ENCODE data around the gene RUNX3. TPM values are rescaled to one million over a fixed set of nuclear protein-coding genes. Genes with fewer than 3 reads are reported as not detected.
"Not testable (repeated sequence)": the region's sequence is repeated elsewhere in the genome, so short reads cannot be mapped to it uniquely, and the experiment has no call there.

The RUNX3 gene
- total and polyA plus RNA-seq, 4 donors: 1.7 to 9.0 (median 4.5) TPM

DNA sequence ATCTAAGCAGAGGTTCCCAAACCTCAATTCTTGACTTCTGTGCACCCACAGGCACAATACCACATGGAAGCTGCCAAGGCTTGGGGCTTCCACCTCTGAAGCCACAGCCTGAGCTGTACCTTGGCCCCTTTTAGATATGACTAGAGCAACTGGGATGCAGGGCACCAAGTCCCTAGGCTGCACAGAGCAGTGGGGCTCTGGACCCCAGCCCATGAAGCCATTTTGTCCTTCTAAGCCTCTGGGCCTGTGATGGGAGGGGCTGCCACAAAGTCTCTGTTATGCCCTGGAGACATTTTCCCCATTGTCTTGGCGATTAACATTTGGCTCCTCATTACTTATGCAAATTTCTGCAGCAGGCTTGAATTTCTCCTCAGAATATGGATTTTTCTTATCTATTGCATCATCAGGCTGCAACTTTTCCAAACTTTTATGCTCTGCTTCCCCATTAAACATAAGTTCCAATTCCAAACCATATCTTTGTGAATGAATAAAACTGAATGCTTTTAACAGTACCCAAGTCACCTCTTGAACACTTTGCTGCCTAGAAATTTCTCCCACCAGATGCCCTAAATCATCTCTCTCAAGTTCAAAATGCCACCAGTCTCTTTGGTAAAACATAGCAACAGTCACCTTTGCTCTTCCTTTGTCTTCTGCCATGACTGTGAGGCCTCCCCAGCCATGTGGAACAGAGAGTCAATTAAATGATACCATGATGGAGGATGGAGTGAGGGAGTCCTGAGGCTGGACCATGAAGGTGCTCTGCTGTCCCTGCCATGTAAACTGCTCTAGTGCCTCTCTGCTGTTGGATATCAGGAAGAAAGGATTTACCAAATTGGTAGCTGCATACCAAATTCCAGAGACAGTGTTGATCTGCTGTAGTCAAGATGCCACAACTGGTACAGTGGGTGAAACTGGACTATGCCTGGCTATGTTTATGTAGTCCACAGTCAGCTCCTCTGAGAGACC lies 37.6 kb downstream of the RUNX3 start:
- TF ChIP-seq, protein P1, sequence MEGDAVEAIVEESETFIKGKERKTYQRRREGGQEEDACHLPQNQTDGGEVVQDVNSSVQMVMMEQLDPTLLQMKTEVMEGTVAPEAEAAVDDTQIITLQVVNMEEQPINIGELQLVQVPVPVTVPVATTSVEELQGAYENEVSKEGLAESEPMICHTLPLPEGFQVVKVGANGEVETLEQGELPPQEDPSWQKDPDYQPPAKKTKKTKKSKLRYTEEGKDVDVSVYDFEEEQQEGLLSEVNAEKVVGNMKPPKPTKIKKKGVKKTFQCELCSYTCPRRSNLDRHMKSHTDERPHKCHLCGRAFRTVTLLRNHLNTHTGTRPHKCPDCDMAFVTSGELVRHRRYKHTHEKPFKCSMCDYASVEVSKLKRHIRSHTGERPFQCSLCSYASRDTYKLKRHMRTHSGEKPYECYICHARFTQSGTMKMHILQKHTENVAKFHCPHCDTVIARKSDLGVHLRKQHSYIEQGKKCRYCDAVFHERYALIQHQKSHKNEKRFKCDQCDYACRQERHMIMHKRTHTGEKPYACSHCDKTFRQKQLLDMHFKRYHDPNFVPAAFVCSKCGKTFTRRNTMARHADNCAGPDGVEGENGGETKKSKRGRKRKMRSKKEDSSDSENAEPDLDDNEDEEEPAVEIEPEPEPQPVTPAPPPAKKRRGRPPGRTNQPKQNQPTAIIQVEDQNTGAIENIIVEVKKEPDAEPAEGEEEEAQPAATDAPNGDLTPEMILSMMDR (IDR thresholded peaks at IDR 0.05; ENCODE audit: control extremely low read depth, extremely low read depth): no peak
- no peak for ATAC-seq (ENCODE audit: insufficient read depth, low FRiP score)
- WGBS, 2 donors: 89 to 100% methylated on average over 1 of the region's 1 CpG

DNA sequence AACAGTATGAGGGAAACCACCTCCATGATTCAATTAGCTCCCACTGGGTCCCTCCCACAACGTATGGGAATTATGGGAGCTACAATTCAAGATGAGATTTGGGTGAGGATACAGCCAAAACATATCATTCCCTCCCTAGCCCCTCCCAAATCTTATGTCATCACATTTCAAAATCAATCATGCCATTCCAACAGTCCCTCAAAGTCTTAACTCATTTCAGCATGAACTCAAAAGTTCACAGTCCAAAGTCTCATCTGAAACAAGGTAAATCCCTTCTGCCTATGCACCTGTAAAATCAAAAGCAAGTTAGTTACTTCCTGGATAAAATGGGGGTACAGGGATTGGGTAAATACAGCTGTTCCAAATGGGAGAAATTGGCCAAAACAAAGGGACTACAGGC lies 38.7 kb downstream of the RUNX3 start:
- H3K4me3 ChIP-seq; H3K4me1 ChIP-seq (ENCODE audit: control insufficient read depth in 5 of 5, insufficient read depth in 5 of 5, low read length in 5 of 5); H3K27ac ChIP-seq (ENCODE audit: low read depth in 1 of 2, low read length in 1 of 2); H3K27me3 ChIP-seq (ENCODE audit: control insufficient read depth in 3 of 3, insufficient read depth in 3 of 3, low read length in 2 of 3); H3K9ac ChIP-seq (ENCODE audit: insufficient read depth in 1 of 2, low read length in 2 of 2); H3K36me3 ChIP-seq (ENCODE audit: control insufficient read depth in 4 of 4, insufficient read depth in 4 of 4, low read length in 4 of 4); DNase-seq; ATAC-seq (ENCODE audit: insufficient read depth, low FRiP score): not testable (repeated sequence)
- 67 to 95% methylated on average over 1 of the region's 1 CpG for WGBS, 2 donors
- H3K9me3 ChIP-seq (ENCODE audit: control insufficient read depth in 4 of 4, insufficient read depth in 3 of 4, low read length in 3 of 4): peaks cover 0 to 16% (median 1%) of the 10 kb centered on the region in 4 donors

More for the DNA sequence above, 37.6 kb downstream of the RUNX3 start:
- Histone ChIP-seq H3K9ac (ENCODE audit: insufficient read depth in 1 of 2, low read length in 2 of 2) (no peak overlapping the region), H3K27ac (ENCODE audit: low read depth in 1 of 2, low read length in 1 of 2) (no peak overlapping the region), H3K36me3 (ENCODE audit: control insufficient read depth in 4 of 4, insufficient read depth in 4 of 4, low read length in 4 of 4) (no peaks in the 10 kb centered on the region), H3K4me1 (ENCODE audit: control insufficient read depth in 5 of 5, insufficient read depth in 5 of 5, low read length in 5 of 5) (no peaks in the 10 kb centered on the region), H3K9me3 (ENCODE audit: control insufficient read depth in 4 of 4, insufficient read depth in 3 of 4, low read length in 3 of 4) (peaks cover 0 to 13% (median 1%) of the 10 kb centered on the region in 4 donors), H3K27me3 (ENCODE audit: control insufficient read depth in 3 of 3, insufficient read depth in 3 of 3, low read length in 2 of 3) (no peaks in the 10 kb centered on the region), H3K4me3 (no peak overlapping the region)
- no peak for DNase-seq

DNA sequence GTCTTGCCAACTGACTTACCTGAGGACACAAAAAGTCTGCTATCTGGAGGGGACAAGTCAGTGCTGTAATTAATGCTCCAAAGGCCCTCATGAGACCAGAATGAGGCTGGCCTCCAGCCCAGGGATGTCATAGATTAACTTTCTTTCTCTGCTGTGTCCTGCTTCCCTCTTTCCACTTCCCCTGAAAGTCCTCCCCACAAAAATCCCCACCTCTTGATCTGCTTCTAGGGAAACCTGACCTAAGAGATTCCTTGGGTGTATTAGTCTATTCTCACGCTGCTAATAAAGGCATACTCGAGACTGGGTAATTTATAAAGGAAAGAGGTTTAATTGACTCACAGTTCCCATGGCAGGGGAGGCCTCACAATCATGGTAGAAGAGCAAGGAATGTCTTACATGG lies 39.2 kb downstream of the RUNX3 start:
- no peaks in the 10 kb centered on the region for H3K27me3 ChIP-seq (ENCODE audit: control insufficient read depth in 3 of 3, insufficient read depth in 3 of 3, low read length in 2 of 3)
- 87 to 91% methylated on average over 2 of the region's 2 CpGs for WGBS, 2 donors
- H3K9me3 ChIP-seq (ENCODE audit: control insufficient read depth in 4 of 4, insufficient read depth in 3 of 4, low read length in 3 of 4): peaks cover 0 to 19% (median 1%) of the 10 kb centered on the region in 4 donors
- H3K9ac ChIP-seq (ENCODE audit: insufficient read depth in 1 of 2, low read length in 2 of 2): no peak overlapping the region
- no peak overlapping the region for H3K4me3 ChIP-seq
- no peak for DNase-seq
- H3K27ac ChIP-seq (ENCODE audit: low read depth in 1 of 2, low read length in 1 of 2): no peak overlapping the region
- H3K4me1 ChIP-seq (ENCODE audit: control insufficient read depth in 5 of 5, insufficient read depth in 5 of 5, low read length in 5 of 5): no peaks in the 10 kb centered on the region
- H3K36me3 ChIP-seq (ENCODE audit: control insufficient read depth in 4 of 4, insufficient read depth in 4 of 4, low read length in 4 of 4): no peaks in the 10 kb centered on the region
- TF ChIP-seq, protein P1 (IDR thresholded peaks at IDR 0.05; ENCODE audit: control extremely low read depth, extremely low read depth): no peak
- no peak for ATAC-seq (ENCODE audit: insufficient read depth, low FRiP score)

DNA sequence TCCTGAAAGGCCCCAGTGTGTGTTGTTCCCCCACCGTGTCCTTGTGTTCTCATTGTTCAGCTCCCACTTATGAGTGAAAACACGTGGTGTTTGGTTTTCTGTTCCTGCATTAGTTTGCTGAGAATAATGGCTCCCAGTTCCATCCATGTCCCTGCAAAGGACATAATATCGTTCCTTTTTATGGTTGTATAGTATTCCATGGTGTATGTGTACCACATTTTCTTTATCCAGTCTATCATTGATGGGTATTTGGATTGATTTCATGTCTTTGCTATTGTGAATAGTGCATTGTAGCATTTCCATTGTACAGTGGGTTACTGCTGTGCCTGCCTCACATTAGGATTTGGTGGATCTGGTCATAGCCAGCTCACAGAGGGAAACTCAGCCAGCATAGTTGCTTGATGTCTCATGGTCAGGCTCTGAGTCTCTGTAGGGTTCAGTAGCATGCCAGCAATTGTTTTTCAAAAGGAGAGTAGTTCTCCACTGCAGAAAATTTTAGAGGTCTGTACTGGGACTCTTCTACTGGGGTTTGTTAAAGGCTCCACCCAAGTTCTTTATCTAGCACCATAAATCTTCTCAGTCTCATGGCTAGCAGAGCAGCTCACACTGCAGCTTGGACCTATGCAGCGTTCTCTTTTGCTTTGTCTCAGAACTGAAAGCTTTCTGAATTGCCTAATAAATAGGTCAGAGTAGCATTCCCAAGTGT lies 41.0 kb downstream of the RUNX3 start:
- Histone ChIP-seq H3K36me3 (ENCODE audit: control insufficient read depth in 4 of 4, insufficient read depth in 4 of 4, low read length in 4 of 4) (no peaks in the 10 kb centered on the region), H3K4me1 (ENCODE audit: control insufficient read depth in 5 of 5, insufficient read depth in 5 of 5, low read length in 5 of 5) (no peaks in the 10 kb centered on the region), H3K9ac (ENCODE audit: insufficient read depth in 1 of 2, low read length in 2 of 2) (no peak overlapping the region), H3K9me3 (ENCODE audit: control insufficient read depth in 4 of 4, insufficient read depth in 3 of 4, low read length in 3 of 4) (peaks cover 0 to 19% (median 1%) of the 10 kb centered on the region in 4 donors), H3K27ac (ENCODE audit: low read depth in 1 of 2, low read length in 1 of 2) (no peak overlapping the region), H3K4me3 (no peak overlapping the region), H3K27me3 (ENCODE audit: control insufficient read depth in 3 of 3, insufficient read depth in 3 of 3, low read length in 2 of 3) (no peaks in the 10 kb centered on the region)
- ATAC-seq (ENCODE audit: insufficient read depth, low FRiP score) (no peak), DNase-seq (no peak)
- WGBS, 2 donors: 82 to 88% methylated on average over 4 of the region's 4 CpGs
- TF ChIP-seq, protein P1 (IDR thresholded peaks at IDR 0.05; ENCODE audit: control extremely low read depth, extremely low read depth): no peak
